Posterior vena cava (tissue), 2 donors: ENCODE data around the gene OR11H6. TPM values are rescaled to one million over a fixed set of nuclear protein-coding genes. Genes with fewer than 3 reads are reported as not detected.
"Not testable (repeated sequence)": the region's sequence is repeated elsewhere in the genome, so short reads cannot be mapped to it uniquely, and the experiment has no call there.

Experiments
- DNase-seq: peaks from one replicate; pipeline ENCODE4 v3.0.0-alpha.2; 2020; ENCODE audit warnings: low spot score
- intact Hi-C, 2 donors: fragments of 100-400 bp; cut with DNase I; formaldehyde crosslinking; loops; one replicate each; pipeline versions ENCODE4 v1.14.1 to v1.14.2; 2022 to 2023
- long read RNA-seq, 2 donors: library from polyadenylated mRNA; unstranded; transcript quantifications; one replicate each; pipeline ENCODE4 v2.0.0, GENCODE V29; 2020 to 2021
- total RNA-seq, 2 donors: library from RNA; stranded (reverse); fragmentation: NEBNext Ultra II Directional; extraction: Animal tissue kit (Norgen Biotek cat#: 25700); gene quantifications; one replicate each; pipeline ENCODE4 v1.2.1, GENCODE V29; 2021
- donor health status: DM: yes; HTN: yes; CAD: no.
- donor health status: DM: yes; HTN: yes; CAD: no.

OR11H6 gene
- total RNA-seq: not detected
- long read RNA-seq, donor 1: 0 reads
- long read RNA-seq, donor 2: 0 reads

DNA sequence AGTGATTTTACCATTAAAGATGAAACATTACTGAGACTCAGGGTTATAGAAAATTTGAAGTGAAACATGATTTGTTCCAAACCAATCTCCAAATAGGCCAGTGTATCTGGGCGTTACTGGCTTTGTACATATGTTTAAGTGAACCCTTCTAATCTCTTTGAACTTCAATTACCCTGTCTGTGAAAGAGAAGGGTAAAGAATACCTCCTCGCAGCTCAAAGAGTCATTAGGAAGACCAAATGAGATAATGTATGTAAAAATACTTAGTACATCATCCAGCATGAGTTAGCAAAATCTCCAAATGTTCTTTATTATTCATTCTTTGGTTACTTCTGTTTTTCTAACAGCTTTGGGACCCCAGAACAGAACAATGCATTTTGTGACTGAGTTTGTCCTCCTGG is at the start of gene OR11H6:
Gene OR11H6, plus strand, starts transcription at position 301 of the 400 bp plus-strand sequence. Its CDS starts 0 bp downstream, at position 301.
- DNase-seq: no peak
- intact Hi-C loops: no loop called here

DNA sequence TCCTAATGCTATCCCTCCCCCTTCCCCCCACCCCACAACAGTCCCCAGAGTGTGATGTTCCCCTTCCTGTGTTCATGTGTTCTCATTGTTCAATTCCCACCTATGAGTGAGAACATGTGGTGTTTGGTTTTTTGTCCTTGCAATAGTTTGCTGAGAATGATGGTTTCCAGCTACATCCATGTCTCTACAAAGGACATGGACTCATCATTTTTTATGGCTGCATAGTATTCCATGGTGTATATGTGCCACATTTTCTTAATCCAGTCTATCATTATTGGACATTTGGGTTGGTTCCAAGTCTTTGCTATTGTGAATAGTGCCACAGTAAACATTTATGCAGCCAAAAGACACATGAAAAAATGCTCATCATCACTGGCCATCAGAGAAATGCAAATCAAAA is 49.3 kb upstream of the OR11H6 start:
- DNase-seq, intact Hi-C loops: not testable (repeated sequence)

- intact Hi-C loops: no loop called here
- DNase-seq: no peak
These were observed 47.2 kb upstream of the OR11H6 start for GRCh38 chr14:20176330-20176729.

- no peak for DNase-seq
- intact Hi-C loops: no loop called here
These were observed 46.0 kb upstream of the OR11H6 start for GRCh38 chr14:20177433-20177974.

DNA sequence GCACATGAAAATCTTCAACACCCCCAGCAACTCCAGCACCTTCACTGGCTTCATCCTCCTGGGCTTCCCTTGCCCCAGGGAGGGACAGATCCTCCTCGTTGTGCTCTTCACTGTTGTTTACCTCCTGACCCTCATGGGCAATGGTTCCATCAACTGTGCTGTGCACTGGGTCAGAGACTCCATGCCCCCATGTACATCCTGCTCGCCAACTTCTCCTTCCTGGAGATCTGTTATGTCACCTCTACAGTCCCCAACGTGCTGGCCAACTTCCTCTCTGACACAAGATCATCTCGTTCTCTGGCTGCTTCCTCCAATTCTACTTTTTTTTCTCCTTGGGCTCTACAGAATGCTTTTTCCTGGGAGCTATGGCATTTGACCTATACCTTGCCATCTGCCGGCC is 44.3 kb upstream of the OR11H6 start:
- intact Hi-C loops: no loop called here
- DNase-seq: no peak

GRCh38 chr14:20179880-20180279 is 43.6 kb upstream of the OR11H6 start:
- DNase-seq: no peak
- intact Hi-C loops: no loop called here

- intact Hi-C loops: no loop called here
- no peak for DNase-seq
These were observed 43.0 kb upstream of the OR11H6 start for GRCh38 chr14:20180486-20180885.

GRCh38 chr14:20184181-20184580 is 39.3 kb upstream of the OR11H6 start:
- DNase-seq: no peak
- intact Hi-C loops: no loop called here

DNA sequence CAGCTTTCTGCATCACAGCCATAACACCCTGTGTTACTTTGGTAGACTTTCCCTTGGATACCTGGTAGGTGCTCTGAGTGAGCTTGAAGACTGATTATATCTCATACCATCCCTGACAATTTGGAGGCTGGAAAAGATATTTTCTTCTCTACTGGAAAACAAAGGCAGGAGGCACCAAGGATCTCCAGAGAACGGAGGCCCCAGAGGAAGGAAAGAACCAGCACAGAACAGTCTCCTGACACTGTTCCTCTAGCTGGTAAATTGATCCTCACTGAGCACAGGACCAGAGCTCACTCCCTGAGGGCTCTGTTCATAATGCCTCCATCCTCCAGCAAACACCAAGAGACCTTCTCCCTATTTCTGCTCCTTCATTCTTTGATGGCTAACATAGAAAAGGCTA is 32.9 kb upstream of the OR11H6 start, which contains the start of gene OR11G2:
Gene OR11G2, plus strand, starts transcription at position 301 of the 400 bp plus-strand sequence. CDS start 6,542 bp downstream, outside the sequence.
- intact Hi-C loops: no loop called here
- no peak for DNase-seq

DNA sequence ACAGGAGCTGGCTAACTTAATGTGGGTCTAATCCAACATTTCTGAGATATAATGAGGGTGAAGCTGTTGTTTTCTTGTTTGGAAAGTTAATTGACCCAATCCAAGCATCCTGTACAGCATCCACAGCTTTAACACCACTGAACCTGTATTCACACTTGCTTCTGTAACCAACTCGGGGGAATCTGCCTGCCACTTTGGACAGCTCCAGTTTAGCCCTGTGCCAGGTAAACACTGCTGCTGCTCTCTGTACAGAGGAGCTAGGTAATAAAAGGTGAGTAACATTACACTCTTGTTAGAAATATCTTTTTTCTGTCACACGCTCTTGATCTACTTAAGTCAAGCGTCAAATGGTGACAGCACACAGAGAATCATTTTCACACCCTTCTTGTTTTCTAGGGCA is 32.1 kb upstream of the OR11H6 start:
- DNase-seq: no peak
- intact Hi-C loops: no loop called here

- intact Hi-C loops: no loop called here
- no peak for DNase-seq
These were observed 29.4 kb upstream of the OR11H6 start for GRCh38 chr14:20194101-20194500.

- intact Hi-C loops, DNase-seq: not testable (repeated sequence)
These were observed 28.3 kb upstream of the OR11H6 start for GRCh38 chr14:20195170-20195569.

- no peak for DNase-seq
- intact Hi-C loops: no loop called here
These were observed 27.6 kb upstream of the OR11H6 start for GRCh38 chr14:20195911-20196310.

- intact Hi-C loops: no loop called here
- no peak for DNase-seq
These were observed 26.1 kb upstream of the OR11H6 start for GRCh38 chr14:20197459-20197858.

DNA sequence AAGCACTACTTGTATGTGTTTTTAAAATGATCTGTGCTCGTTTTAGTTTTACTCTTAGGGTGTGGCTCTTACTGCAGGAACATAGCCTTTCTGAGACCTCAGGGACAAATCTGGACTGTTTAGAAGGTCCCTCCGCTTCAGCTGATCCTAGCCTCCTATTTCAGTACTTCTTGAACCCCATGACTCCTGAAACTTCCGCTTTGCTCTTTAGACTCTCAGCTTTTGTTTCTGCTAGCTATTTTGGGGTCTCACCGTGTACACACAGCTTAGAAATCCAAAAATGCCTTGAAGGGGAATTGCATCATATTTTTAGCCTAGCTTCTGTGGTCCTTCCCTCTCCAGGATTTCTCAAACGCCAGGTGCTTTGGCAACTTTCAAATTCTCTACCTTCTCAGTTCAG is 24.5 kb upstream of the OR11H6 start:
- intact Hi-C loops: no loop called here
- DNase-seq: no peak

DNA sequence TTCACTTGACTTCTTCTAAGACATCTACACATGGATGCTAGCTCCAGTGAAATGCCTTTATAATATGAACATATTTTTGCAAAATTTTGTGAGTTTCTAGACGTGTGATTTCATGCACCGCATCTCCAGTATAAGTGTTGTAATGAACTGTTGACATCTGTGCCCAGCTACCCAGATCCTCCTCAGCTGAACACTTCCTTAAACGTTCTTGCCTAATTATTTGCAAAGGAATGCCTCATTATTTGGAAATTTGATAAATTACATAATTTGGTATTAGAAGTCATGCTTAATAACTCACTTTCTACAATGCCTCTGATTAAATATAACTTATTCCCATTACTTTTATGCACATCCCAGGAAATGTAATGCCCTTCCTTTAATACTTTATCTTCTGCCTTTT is 18.8 kb upstream of the OR11H6 start:
- intact Hi-C loops: loop anchor here in 1 of 2 donors (5.0 kb wide), 1 partner anchor 47 kb away; no protein-coding TSS in a partner anchor
- no peak for DNase-seq

DNA sequence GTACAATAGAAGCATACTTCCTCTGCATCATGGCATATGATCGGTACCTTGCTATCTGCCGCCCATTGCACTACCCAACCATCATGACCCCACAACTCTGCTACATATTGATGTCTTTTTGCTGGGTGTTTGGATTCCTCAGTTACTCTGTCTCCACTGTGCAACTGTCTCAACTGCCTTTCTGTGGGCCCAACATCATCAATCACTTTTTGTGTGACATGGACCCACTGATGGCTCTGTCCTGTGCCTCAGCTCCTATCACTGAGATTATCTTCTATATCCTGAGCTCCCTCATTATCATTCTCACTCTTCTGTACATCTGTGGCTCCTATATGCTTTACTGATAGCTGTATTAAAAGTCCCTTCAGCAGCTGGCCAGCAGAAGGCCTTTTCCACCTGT is 13.9 kb upstream of the OR11H6 start:
- intact Hi-C loops: no loop called here
- no peak for DNase-seq

GRCh38 chr14:20212406-20212805 is 11.1 kb upstream of the OR11H6 start:
- intact Hi-C loops, DNase-seq: not testable (repeated sequence)

DNA sequence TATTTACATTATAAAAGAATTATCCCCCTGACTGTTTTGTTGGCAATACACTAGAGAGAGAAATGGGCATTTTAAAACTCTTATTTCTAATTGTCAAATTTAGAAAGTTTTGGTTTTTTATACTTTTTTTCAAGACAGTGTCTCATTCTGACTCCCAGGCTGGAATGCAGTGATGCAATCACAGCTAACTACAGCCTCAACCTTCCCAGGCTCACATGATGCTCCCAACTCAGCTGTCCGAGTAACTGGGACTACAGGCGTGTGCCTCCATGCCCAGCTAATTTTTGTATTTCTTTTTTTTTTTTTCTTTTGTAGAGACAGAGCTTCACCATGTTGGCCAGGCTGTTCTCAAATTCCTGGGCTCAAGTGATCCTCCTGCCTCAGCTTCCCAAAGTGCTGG is 8.3 kb upstream of the OR11H6 start:
- DNase-seq: no peak
- intact Hi-C loops: no loop called here

DNA sequence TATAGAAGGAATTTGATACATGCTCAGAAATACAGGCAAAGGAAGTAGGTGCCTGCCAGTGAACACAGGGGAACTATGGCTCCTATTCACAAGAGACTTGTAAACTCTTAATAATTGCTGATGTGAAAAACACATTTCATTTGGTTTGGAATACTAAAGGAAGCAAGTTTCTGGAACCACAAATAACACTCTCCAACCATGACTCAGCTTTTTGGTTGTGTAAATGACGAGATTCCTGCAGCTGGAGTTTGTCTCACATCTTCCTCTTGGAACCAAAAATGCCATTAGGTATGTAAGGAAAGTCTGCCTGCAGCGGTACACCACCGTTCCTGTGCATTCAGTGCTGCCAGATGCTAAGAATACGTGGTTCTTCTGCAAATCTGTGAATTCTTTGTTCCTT is 4.5 kb upstream of the OR11H6 start:
- intact Hi-C loops: no loop called here
- no peak for DNase-seq

DNA sequence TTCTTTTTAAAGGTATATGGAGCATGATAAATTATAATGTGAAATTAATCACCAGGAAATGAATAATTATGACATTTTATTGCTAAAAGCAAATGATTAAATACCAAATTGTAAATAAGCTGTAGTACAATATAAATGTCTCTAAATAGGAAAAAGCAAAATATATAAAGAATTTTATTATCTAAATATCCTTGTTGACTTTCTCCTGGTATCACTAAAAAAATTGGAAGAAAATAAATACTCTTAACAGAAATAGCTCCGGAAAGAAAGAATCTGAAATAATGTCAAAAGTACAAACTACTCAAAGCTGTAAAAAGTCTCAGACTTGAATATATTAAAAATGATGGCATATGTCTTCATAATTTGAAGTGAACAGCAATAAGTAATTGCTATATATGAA is 5.2 kb downstream of the OR11H6 start, which contains the start of gene OR11H7:
Gene OR11H7, plus strand, starts transcription at position 301 of the 400 bp plus-strand sequence.
- DNase-seq: no peak
- intact Hi-C loops: no loop called here

DNA sequence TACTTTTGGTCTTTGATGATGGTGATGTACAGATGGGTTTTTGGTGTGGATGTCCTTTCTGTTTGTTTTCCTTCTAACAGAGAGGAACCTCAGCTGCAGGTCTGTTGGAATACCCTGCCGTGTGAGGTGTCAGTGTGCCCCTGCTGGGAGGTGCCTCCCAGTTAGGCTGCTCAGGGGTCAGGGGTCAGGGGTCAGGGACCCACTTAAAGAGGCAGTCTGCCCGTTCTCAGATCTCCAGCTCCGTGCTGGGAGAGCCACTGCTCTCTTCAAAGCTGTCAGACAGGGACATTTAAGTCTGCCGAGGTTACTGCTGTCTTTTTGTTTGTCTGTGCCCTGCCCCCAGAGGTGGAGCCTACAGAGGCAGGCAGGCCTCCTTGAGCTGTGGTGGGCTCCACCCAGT is 11.9 kb downstream of the OR11H6 start:
- DNase-seq, intact Hi-C loops: not testable (repeated sequence)
